GM18907 (cell line): ENCODE results near the gene TNNI2.

Source experiments
- ATAC-seq: cut with Tn5 transposase; IDR thresholded peaks from one replicate; pipeline ENCODE4 v1.9.1; 2021; ENCODE audit warnings: mild to moderate bottlenecking, moderate library complexity; ENCODE audit not compliant: unreplicated experiment

Gene TNNI2

GRCh38 chr11:1832211-1832919 lies 6.4 kb upstream of the TNNI2 start:
- ATAC-seq = no peak

- no peak for ATAC-seq
Measured at GRCh38 chr11:1832920-1833295, 5.9 kb upstream of the TNNI2 start.

GRCh38 chr11:1834062-1834610 lies 4.6 kb upstream of the TNNI2 start:
- ATAC-seq = no peak

GRCh38 chr11:1834779-1835670 lies 3.8 kb upstream of the TNNI2 start, which contains the start of gene SYT8:
SYT8 (plus strand) TSS chr11:1834990; CDS start chr11:1835106, 116 bp downstream.
- no peak for ATAC-seq

GRCh38 chr11:1835671-1836010 lies 3.1 kb upstream of the TNNI2 start:
- no peak for ATAC-seq

- no peak for ATAC-seq
Measured at GRCh38 chr11:1836011-1836945, 2.5 kb upstream of the TNNI2 start.

GRCh38 chr11:1837171-1838076 lies 1.4 kb upstream of the TNNI2 start:
- peak; percentile 45 for ATAC-seq

GRCh38 chr11:1838077-1838425 lies 730 bp upstream of the TNNI2 start:
- ATAC-seq = no peak

- ATAC-seq = no peak
Measured at GRCh38 chr11:1839204-1839923, 583 bp downstream of the TNNI2 start.

- peak; percentile 40 for ATAC-seq
Measured at GRCh38 chr11:1839924-1840779, 1.4 kb downstream of the TNNI2 start.

- no peak for ATAC-seq
Measured at GRCh38 chr11:1840780-1841480, 2.1 kb downstream of the TNNI2 start.

- no peak for ATAC-seq
Measured at GRCh38 chr11:1841511-1842148, 2.8 kb downstream of the TNNI2 start.

GRCh38 chr11:1842149-1843097 lies 3.6 kb downstream of the TNNI2 start:
- no peak for ATAC-seq

GRCh38 chr11:1843098-1843473 lies 4.3 kb downstream of the TNNI2 start:
- ATAC-seq = no peak

GRCh38 chr11:1843796-1844195 lies 5.0 kb downstream of the TNNI2 start:
- no peak for ATAC-seq
